Upper lobe of left lung (tissue), 6 donors: ENCODE data around the gene EHD4. TPM values are rescaled to one million over a fixed set of nuclear protein-coding genes. Genes with fewer than 3 reads are reported as not detected.

ENCODE experiments used
- ATAC-seq, 2 donors: fragments of 200-7000 bp; cut with Tn5 transposase; one replicate each; pipeline ENCODE4 v1.9.1; 2022; ENCODE audit warnings: mild to moderate bottlenecking in 2 of 2, moderate library complexity in 2 of 2; ENCODE audit not compliant: low FRiP score in 2 of 2
- DNase-seq, 2 donors: peaks; one replicate each; pipeline ENCODE4 v3.0.0-alpha.2; 2019 to 2020
- H3K27ac ChIP-seq, 4 donors: fragments of 200-600 bp; sonication (generic); one replicate each; pipeline ENCODE4 v1.5.1; 2016 to 2019
- H3K27me3 ChIP-seq, 4 donors: fragments of 200-600 bp; sonication (generic); one replicate each; pipeline ENCODE4 v1.5.1; 2017 to 2019
- H3K36me3 ChIP-seq, 4 donors: fragments of 200-600 bp; sonication (generic); one replicate each; pipeline ENCODE4 v1.5.1; 2016 to 2019
- H3K4me1 ChIP-seq, 4 donors: fragments of 200-600 bp; sonication (generic); one replicate each; pipeline ENCODE4 v1.5.1; 2018 to 2019
- H3K4me3 ChIP-seq, 4 donors: fragments of 200-600 bp; sonication (generic); one replicate each; pipeline ENCODE4 v1.5.1; 2017 to 2019; ENCODE audit warnings: mild to moderate bottlenecking in 2 of 4, moderate library complexity in 1 of 4
- H3K9me3 ChIP-seq, 4 donors: fragments of 200-600 bp; sonication (generic); one replicate each; pipeline ENCODE4 v1.5.1; 2018 to 2019
- CTCF ChIP-seq, 6 experiments: fragments of 450-650 bp in 4 of 6; fragments of 200-600 bp in 2 of 6; sonication (generic) in 2 of 6; IDR thresholded peaks; one replicate each; pipeline ENCODE4 v1.5.1; 2016 to 2019; ENCODE audit warnings: antibody characterized with exemption in 6 of 6
- EP300 ChIP-seq, 4 donors: sonication (generic); formaldehyde crosslinking; IDR thresholded peaks; one replicate each; pipeline ENCODE4 v1.5.1; 2017; ENCODE audit warnings: antibody characterized with exemption in 4 of 4, control low read depth in 2 of 4
- POLR2A ChIP-seq, 4 donors: fragments of 450-650 bp; IDR thresholded peaks; one replicate each; pipeline ENCODE4 v1.5.1; 2016 to 2017; ENCODE audit warnings: antibody characterized with exemption in 4 of 4, mild to moderate bottlenecking in 2 of 4
- POLR2AphosphoS5 ChIP-seq, 2 donors: sonication (generic); formaldehyde crosslinking; IDR thresholded peaks; one replicate each; pipeline ENCODE4 v1.5.1; 2017; ENCODE audit warnings: antibody characterized with exemption in 2 of 2
- WGBS, 2 donors: methylation state at CpG; one replicate each; pipeline ENCODE4 v1.1.5; 2017 to 2018; 5-methylcytosine and 5-hydroxymethylcytosine counted together
- total RNA-seq, 6 donors: library from RNA; depleted of rRNA in 4 of 6; stranded (reverse); fragments of >200 nt in 4 of 6; gene quantifications; one replicate each; pipeline versions ENCODE4 v1.1.0 to v1.2.1, GENCODE V29; 2016 to 2021
- donor health status: DM: no; HTN: no; CAD: no; lungs with moderate emphysema.
- donor health status: DM: no; HTN: yes; CAD: no; lungs with severe emphysema.

The EHD4 gene
- total RNA-seq, 6 donors from 2014 or later = 23.0 to 46.4 (median 31.5) TPM

GRCh38 chr15:41868321-41868720 lies 104.0 kb downstream of the EHD4 start:
- H3K27ac ChIP-seq = no peak overlapping the region
- no peak for TF ChIP-seq EP300 (IDR thresholded peaks at IDR 0.05)
- no peak for TF ChIP-seq POLR2AphosphoS5 (IDR thresholded peaks at IDR 0.05)
- no peak for TF ChIP-seq POLR2A (IDR thresholded peaks at IDR 0.05)
- no peaks in the 10 kb centered on the region for H3K4me1 ChIP-seq
- DNase-seq = peak in 1 of 2 donors; percentile 77
- no peaks in the 10 kb centered on the region for H3K36me3 ChIP-seq
- WGBS, 2 donors = 95 to 100% methylated on average over 1 to 15 of the region's 15 CpGs
- no peaks in the 10 kb centered on the region for H3K27me3 ChIP-seq
- H3K9me3 ChIP-seq = no peaks in the 10 kb centered on the region
- no peak for ATAC-seq
- H3K4me3 ChIP-seq = no peak overlapping the region

- H3K4me3 ChIP-seq = no peak overlapping the region
- H3K27ac ChIP-seq = no peak overlapping the region
- no peaks in the 10 kb centered on the region for H3K36me3 ChIP-seq
- DNase-seq (peak in 1 of 2 donors; percentile 80), ATAC-seq (no peak)
- WGBS, 2 donors = 87 to 91% methylated on average over 20 to 25 of the region's 25 CpGs
- no peaks in the 10 kb centered on the region for H3K27me3 ChIP-seq
- TF ChIP-seq CTCF (IDR thresholded peaks at IDR 0.05) (no peak), POLR2AphosphoS5 (IDR thresholded peaks at IDR 0.05) (no peak), EP300 (IDR thresholded peaks at IDR 0.05) (no peak), POLR2A (IDR thresholded peaks at IDR 0.05) (no peak)
- no peaks in the 10 kb centered on the region for H3K9me3 ChIP-seq
- no peaks in the 10 kb centered on the region for H3K4me1 ChIP-seq
These were observed 105.3 kb downstream of the EHD4 start for GRCh38 chr15:41866872-41867579.

DNA sequence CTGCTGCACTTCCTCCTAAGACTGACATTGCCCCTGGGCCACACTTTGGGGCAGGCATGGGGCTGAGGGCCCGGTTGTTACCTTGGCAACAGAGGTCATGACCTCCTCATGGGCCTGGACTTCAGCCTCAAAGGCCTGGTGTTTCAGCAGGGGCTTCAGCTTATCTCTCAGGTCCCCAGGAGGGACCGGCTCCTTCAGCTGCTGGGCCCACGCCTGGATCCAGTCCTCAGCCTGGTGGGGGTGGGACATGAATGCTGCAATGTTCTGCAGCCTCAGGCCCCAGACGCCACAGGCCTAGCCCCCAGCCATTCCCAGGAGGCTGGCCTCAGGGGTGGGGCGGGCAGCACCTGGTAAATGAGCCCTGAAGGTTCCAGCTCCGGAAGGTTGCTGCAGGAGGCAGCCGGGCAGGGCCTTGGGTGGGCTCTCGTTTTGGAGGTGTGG lies 106.1 kb downstream of the EHD4 start:
- Histone ChIP-seq H3K36me3 (no peaks in the 10 kb centered on the region), H3K27ac (no peak overlapping the region), H3K9me3 (no peaks in the 10 kb centered on the region), H3K4me3 (no peak overlapping the region), H3K27me3 (no peaks in the 10 kb centered on the region), H3K4me1 (no peaks in the 10 kb centered on the region)
- TF ChIP-seq CTCF (IDR thresholded peaks at IDR 0.05) (no peak), EP300 (IDR thresholded peaks at IDR 0.05) (no peak), POLR2A (IDR thresholded peaks at IDR 0.05) (no peak), POLR2AphosphoS5 (IDR thresholded peaks at IDR 0.05) (no peak)
- ATAC-seq (no peak), DNase-seq (peak in 1 of 2 donors; percentile 55)
- 84 to 100% methylated on average over 2 to 7 of the region's 8 CpGs for WGBS, 2 donors

GRCh38 chr15:41865490-41866055 lies 106.8 kb downstream of the EHD4 start:
- Histone ChIP-seq H3K9me3 (no peaks in the 10 kb centered on the region), H3K27me3 (no peaks in the 10 kb centered on the region), H3K36me3 (no peaks in the 10 kb centered on the region), H3K4me3 (no peak overlapping the region), H3K4me1 (no peaks in the 10 kb centered on the region), H3K27ac (no peak overlapping the region)
- 85 to 89% methylated on average over 16 to 18 of the region's 18 CpGs for WGBS, 2 donors
- peak in 1 of 2 donors; percentile 81 for DNase-seq
- ATAC-seq = no peak
- no peak for TF ChIP-seq CTCF (IDR thresholded peaks at IDR 0.05)

DNA sequence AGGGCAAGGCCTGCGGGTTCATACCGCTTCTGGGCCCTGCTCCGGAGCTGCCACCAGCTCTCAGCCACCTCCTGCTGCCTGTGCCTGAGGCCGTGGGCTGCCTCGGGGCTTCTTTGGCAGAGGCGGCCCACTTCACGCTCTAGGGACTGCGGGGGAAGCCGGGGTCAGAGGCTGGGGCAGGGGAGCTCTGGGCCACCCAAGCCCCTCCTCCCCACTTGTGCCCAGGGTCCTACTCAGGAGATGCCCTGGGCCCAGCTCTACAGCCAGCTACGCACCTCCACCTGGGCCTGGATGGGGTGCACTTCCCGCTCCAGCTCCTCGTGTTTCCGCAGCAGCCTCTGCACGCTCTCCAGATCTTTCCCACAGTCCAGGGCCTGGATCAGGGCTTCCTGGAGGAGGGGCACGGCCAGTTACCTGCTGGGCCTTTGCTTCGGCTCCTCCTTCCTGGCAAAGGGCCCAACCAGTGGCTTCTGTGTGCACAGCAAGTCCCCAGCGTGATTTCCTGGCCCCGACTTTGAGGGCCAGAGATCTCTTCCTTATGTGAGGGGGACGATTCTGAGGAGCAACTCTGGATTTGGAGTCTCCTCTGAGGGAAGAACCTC lies 109.7 kb downstream of the EHD4 start:
- Histone ChIP-seq H3K9me3 (no peaks in the 10 kb centered on the region), H3K4me3 (no peak overlapping the region), H3K4me1 (peaks cover 0 to 6% (median 2%) of the 10 kb centered on the region in 4 donors), H3K36me3 (no peaks in the 10 kb centered on the region), H3K27ac (no peak overlapping the region), H3K27me3 (no peaks in the 10 kb centered on the region)
- WGBS, 2 donors = 78 to 79% methylated on average over 13 to 19 of the region's 19 CpGs
- TF ChIP-seq POLR2A (IDR thresholded peaks at IDR 0.05) (no peak), EP300 (IDR thresholded peaks at IDR 0.05) (no peak), CTCF (IDR thresholded peaks at IDR 0.05) (no peak), POLR2AphosphoS5 (IDR thresholded peaks at IDR 0.05) (no peak)
- ATAC-seq (no peak), DNase-seq (peak; percentile 69 to 85)
